K562 (cell line): ENCODE results near the gene LY6G5B. TPM values are rescaled to one million over a fixed set of nuclear protein-coding genes. Genes with fewer than 3 reads are reported as not detected.

ENCODE experiments used
- FOXM1 ChIP-seq, 2 experiments: fragments of 450-650 bp in 1 of 2; sonication (generic) in 1 of 2; formaldehyde crosslinking in 1 of 2; IDR thresholded peaks; 2 replicates each; pipeline versions ENCODE4 v1.6.1 to v1.9.0; 2017 to 2022; ENCODE audit warnings: low read depth in 2 of 2, mild to moderate bottlenecking in 2 of 2, missing genetic modification reagents in 1 of 2, moderate library complexity in 1 of 2
- FOXO4 ChIP-seq: fragments of 450-650 bp; formaldehyde crosslinking; IDR thresholded peaks from 2 replicates; pipeline ENCODE4 v1.4.0; 2020; ENCODE audit warnings: mild to moderate bottlenecking, moderate library complexity
- KDM1A ChIP-seq, 2 experiments: fragments of 450-650 bp; IDR thresholded peaks; 2 replicates each; pipeline ENCODE4 v1.6.1; 2016; ENCODE audit warnings: mild to moderate bottlenecking in 2 of 2
- KLF10 ChIP-seq: fragments of 250-450 bp; sonication (Bioruptor Pico); IDR thresholded peaks from 2 replicates; pipeline ENCODE4 v1.6.1; 2021; ENCODE audit warnings: matching md5 sums
- RAD51 ChIP-seq: fragments of 450-650 bp; IDR thresholded peaks from 2 replicates; pipeline ENCODE4 v1.7.1; 2016; ENCODE audit warnings: low read depth, mild to moderate bottlenecking, borderline replicate concordance
- RBM39 ChIP-seq: fragments of 200-400 bp; formaldehyde crosslinking; optimal IDR thresholded peaks from 2 replicates; pipeline ENCODE3; 2018; ENCODE audit warnings: low read depth, low read length
- RERE ChIP-seq: sonication (generic); formaldehyde crosslinking; IDR thresholded peaks from 2 replicates; pipeline ENCODE4 v1.8.0; 2023; ENCODE audit warnings: missing genetic modification reagents, mild to moderate bottlenecking, borderline replicate concordance
- SAFB2 ChIP-seq: fragments of 200-400 bp; formaldehyde crosslinking; IDR thresholded peaks from 2 replicates; pipeline ENCODE4 v1.6.1; 2018; ENCODE audit warnings: borderline replicate concordance, low read length, low read depth, moderate library complexity; ENCODE audit not compliant: severe bottlenecking
- SP1 ChIP-seq: sonication (generic); formaldehyde crosslinking; IDR thresholded peaks from 2 replicates; pipeline ENCODE4 v1.8.1; 2022; ENCODE audit warnings: mild to moderate bottlenecking, missing genetic modification reagents
- TGIF2 ChIP-seq: sonication (generic); formaldehyde crosslinking; IDR thresholded peaks from 2 replicates; pipeline ENCODE4 v1.8.1; 2022; ENCODE audit warnings: mild to moderate bottlenecking, missing genetic modification reagents, moderate library complexity
- XRCC3 ChIP-seq: fragments of 450-650 bp; IDR thresholded peaks from 2 replicates; pipeline ENCODE4 v1.6.1; 2017; ENCODE audit warnings: mild to moderate bottlenecking, moderate library complexity
- YY1 ChIP-seq, 3 experiments: IDR thresholded peaks; 2 replicates each; pipeline ENCODE4 v1.6.1; 2011; ENCODE audit warnings: low read length in 2 of 3, mild to moderate bottlenecking in 2 of 3, moderate library complexity in 2 of 3, borderline replicate concordance in 1 of 3, control low read depth in 1 of 3, low read depth in 1 of 3; ENCODE audit not compliant: insufficient read depth in 3 of 3, insufficient replicate concordance in 2 of 3, control insufficient read depth in 1 of 3, insufficient read length in 1 of 3; ENCODE audit errors: extremely low read depth in 1 of 3
- ZHX1 ChIP-seq: fragments of 150-350 bp; conservative IDR thresholded peaks from 2 replicates; pipeline ENCODE4 v1.6.1; 2014; ENCODE audit warnings: low read length
- ZNF174 ChIP-seq: fragments of 250-450 bp; sonication (Bioruptor Pico); IDR thresholded peaks from 2 replicates; pipeline ENCODE4 v1.4.0; 2020; ENCODE audit warnings: mild to moderate bottlenecking
- ZNF184 ChIP-seq: sonication (generic); formaldehyde crosslinking; IDR thresholded peaks from 2 replicates; pipeline ENCODE4 v1.5.0; 2020; ENCODE audit warnings: missing genetic modification reagents
- ZNF239 ChIP-seq: fragments of 250-450 bp; sonication (Bioruptor Pico); IDR thresholded peaks from 2 replicates; pipeline ENCODE4 v1.4.0; 2020; ENCODE audit warnings: mild to moderate bottlenecking
- ZNF347 ChIP-seq: fragments of 450-650 bp; formaldehyde crosslinking; IDR thresholded peaks from 2 replicates; pipeline ENCODE4 v1.4.0; 2020; ENCODE audit warnings: low read depth, mild to moderate bottlenecking, moderate library complexity
- polyA plus RNA-seq, 8 experiments: library from polyadenylated mRNA; depleted of rRNA in 4 of 8; stranded (reverse) in 5 of 8; unstranded in 3 of 8; fragments of >200 nt; fragmentation: Nextera tagmentation in 2 of 8; fragmentation: Illumina TruSeq in 1 of 8; extraction: Ambion mirVana in 2 of 8; extraction: Trizol in 1 of 8; gene quantifications; 2 replicates each; pipeline versions ENCODE4 v1.2.1 to v1.2.3, GENCODE V29; 2011 to 2014; ENCODE audit warnings: inconsistent platforms in 1 of 8, missing spikeins in 1 of 8
- total RNA-seq, 7 experiments: library from RNA; depleted of rRNA in 6 of 7; stranded (reverse); fragments of >200 nt in 6 of 7; fragmentation: Illumina TruSeq in 2 of 7; extraction: Trizol in 2 of 7; gene quantifications; 2 replicates each; pipeline versions ENCODE4 v1.2.1 to v1.2.3, GENCODE V29; 2011 to 2021; ENCODE audit warnings: low replicate concordance in 1 of 7

Gene LY6G5B
- total and polyA plus RNA-seq, 9 of the 15 experiments (the other 6 are each of a cell fraction or from before 2014, with no cell fraction given) = 6.0 to 27.0 (median 7.5) TPM

GRCh38 chr6:31689249-31690110, 19.7 kb downstream of the LY6G5B start (continued):
- TF ChIP-seq KLF10 (CRISPR knock-in tag) (0 out of 2 replicates have a peak, but pooled peaks have one; percentile 35), TGIF2 (CRISPR knock-in tag) (no peak), ZHX1 (no peak), XRCC3 (no peak), SAFB2 (no peak), FOXO4 (CRISPR knock-in tag) (no peak), RBM39 (peak; percentile 47), RAD51 (no peak), ZNF347 (CRISPR knock-in tag) (no peak), FOXM1 (IDR thresholded peaks at IDR 0.05; ENCODE audit: low read depth) (no peak), FOXM1 (CRISPR knock-in tag; IDR thresholded peaks at IDR 0.05; ENCODE audit: low read depth) (no peak), ZNF239 (CRISPR knock-in tag) (no peak), ZNF184 (no peak), YY1 (IDR thresholded peaks at IDR 0.05; ENCODE audit: borderline replicate concordance in 1 of 3, control insufficient read depth in 1 of 3, extremely low read depth in 1 of 3, insufficient read depth in 3 of 3, insufficient read length in 1 of 3, insufficient replicate concordance in 2 of 3, low read depth in 1 of 3, low read length in 2 of 3) (no peak), SP1 (CRISPR knock-in tag) (no peak), RERE (0 out of 2 replicates have a peak, but pooled peaks have one; percentile 81), ZNF174 (CRISPR knock-in tag) (no peak), KDM1A (IDR thresholded peaks at IDR 0.05) (no peak)
